Testis (tissue), 3 donors: Measurements from ENCODE around the gene DDX39B. TPM values are rescaled to one million over a fixed set of nuclear protein-coding genes. Genes with fewer than 3 reads are reported as not detected.
"Not testable (repeated sequence)": the region's sequence is repeated elsewhere in the genome, so short reads cannot be mapped to it uniquely, and the experiment has no call there.

Experiments
- DNase-seq: peaks from one replicate; pipeline ENCODE4 v3.0.0-alpha.2; 2019
- H3K27ac ChIP-seq, 2 donors: fragments of 200-600 bp; sonication (generic); one replicate each; pipeline ENCODE4 v1.5.1; 2019
- H3K27me3 ChIP-seq: fragments of 200-600 bp; sonication (generic); one replicate; pipeline ENCODE4 v1.5.1; 2019
- H3K36me3 ChIP-seq: fragments of 200-600 bp; sonication (generic); one replicate; pipeline ENCODE4 v1.5.1; 2017; ENCODE audit warnings: low read depth; ENCODE audit errors: missing control alignments
- H3K4me1 ChIP-seq: fragments of 200-600 bp; sonication (generic); one replicate; pipeline ENCODE4 v1.5.1; 2019
- H3K4me3 ChIP-seq, 2 donors: fragments of 200-600 bp; sonication (generic); one replicate each; pipeline ENCODE4 v1.5.1; 2017 to 2019
- H3K9me3 ChIP-seq: fragments of 200-600 bp; sonication (generic); one replicate; pipeline ENCODE4 v1.5.1; 2017
- POLR2A ChIP-seq: fragments of 450-650 bp; IDR thresholded peaks from one replicate; pipeline ENCODE4 v1.6.1; 2017; ENCODE audit warnings: antibody characterized with exemption, mild to moderate bottlenecking, moderate library complexity
- WGBS, 2 donors: methylation state at CpG; one replicate each; pipeline ENCODE4 v1.1.5; 2018; 5-methylcytosine and 5-hydroxymethylcytosine counted together
- intact Hi-C: fragments of 100-400 bp; cut with DNase I; formaldehyde crosslinking; loops from one replicate; pipeline ENCODE4 v1.15.1; 2023; ENCODE audit warnings: low total_unique reads
- polyA plus RNA-seq: library from polyadenylated mRNA; stranded (reverse); fragments of 350-450 nt; fragmentation: Illumina TruSeq; extraction: RNeasy Lipid Tissue Mini Kit (QIAGEN cat#74804); gene quantifications from one replicate; pipeline ENCODE4 v1.2.3, GENCODE V29; 2014; ENCODE audit warnings: low read depth, low replicate concordance; ENCODE audit not compliant: insufficient read depth
- total RNA-seq, 2 donors: library from RNA; depleted of rRNA; stranded (reverse); fragments of >200 nt; gene quantifications; one replicate each; pipeline ENCODE4 v1.2.3, GENCODE V29; 2016
- TF ChIP-seq, protein P1 (sequence below), 3 experiments: fragments of 450-650 bp in 2 of 3; fragments of 200-600 bp in 1 of 3; sonication (generic) in 1 of 3; IDR thresholded peaks; one replicate each; pipeline ENCODE4 v1.5.1; 2016 to 2019; ENCODE audit warnings: antibody characterized with exemption in 3 of 3, mild to moderate bottlenecking in 2 of 3, moderate library complexity in 1 of 3

The DDX39B gene
- total and polyA plus RNA-seq, 3 donors from 2014 or later = 250 to 360 (median 312) TPM

DNA sequence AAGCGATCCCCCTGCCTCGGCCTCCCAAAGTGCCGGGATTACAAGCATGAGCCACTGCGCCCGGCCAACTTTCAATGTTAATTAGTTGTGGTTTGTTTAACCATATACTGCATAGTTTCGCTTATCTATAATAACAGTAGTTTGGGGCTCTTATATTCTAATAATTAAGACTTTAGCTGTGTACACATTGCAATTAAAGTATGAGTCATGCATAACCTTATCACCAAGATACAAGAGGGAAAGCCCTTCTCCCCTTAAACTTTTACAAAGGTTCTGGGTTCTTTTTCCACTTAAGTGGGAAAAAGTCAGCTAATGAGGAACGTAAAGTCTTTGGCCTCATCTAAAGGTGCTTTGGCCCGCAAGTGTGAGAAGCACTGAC lies 16.3 kb downstream of the DDX39B start:
- H3K9me3 ChIP-seq = no peaks in the 10 kb centered on the region
- TF ChIP-seq POLR2A = no peak
- TF ChIP-seq, protein P1, sequence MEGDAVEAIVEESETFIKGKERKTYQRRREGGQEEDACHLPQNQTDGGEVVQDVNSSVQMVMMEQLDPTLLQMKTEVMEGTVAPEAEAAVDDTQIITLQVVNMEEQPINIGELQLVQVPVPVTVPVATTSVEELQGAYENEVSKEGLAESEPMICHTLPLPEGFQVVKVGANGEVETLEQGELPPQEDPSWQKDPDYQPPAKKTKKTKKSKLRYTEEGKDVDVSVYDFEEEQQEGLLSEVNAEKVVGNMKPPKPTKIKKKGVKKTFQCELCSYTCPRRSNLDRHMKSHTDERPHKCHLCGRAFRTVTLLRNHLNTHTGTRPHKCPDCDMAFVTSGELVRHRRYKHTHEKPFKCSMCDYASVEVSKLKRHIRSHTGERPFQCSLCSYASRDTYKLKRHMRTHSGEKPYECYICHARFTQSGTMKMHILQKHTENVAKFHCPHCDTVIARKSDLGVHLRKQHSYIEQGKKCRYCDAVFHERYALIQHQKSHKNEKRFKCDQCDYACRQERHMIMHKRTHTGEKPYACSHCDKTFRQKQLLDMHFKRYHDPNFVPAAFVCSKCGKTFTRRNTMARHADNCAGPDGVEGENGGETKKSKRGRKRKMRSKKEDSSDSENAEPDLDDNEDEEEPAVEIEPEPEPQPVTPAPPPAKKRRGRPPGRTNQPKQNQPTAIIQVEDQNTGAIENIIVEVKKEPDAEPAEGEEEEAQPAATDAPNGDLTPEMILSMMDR (IDR thresholded peaks at IDR 0.05) = no peak
- intact Hi-C loops = no loop called here
- no peaks in the 10 kb centered on the region for H3K4me1 ChIP-seq
- no peak overlapping the region for H3K27ac ChIP-seq
- WGBS, 2 donors = 66 to 73% methylated on average over 8 of the region's 8 CpGs
- DNase-seq = no peak
- H3K36me3 ChIP-seq = no peaks in the 10 kb centered on the region
- no peaks in the 10 kb centered on the region for H3K27me3 ChIP-seq
- H3K4me3 ChIP-seq = no peak overlapping the region

DNA sequence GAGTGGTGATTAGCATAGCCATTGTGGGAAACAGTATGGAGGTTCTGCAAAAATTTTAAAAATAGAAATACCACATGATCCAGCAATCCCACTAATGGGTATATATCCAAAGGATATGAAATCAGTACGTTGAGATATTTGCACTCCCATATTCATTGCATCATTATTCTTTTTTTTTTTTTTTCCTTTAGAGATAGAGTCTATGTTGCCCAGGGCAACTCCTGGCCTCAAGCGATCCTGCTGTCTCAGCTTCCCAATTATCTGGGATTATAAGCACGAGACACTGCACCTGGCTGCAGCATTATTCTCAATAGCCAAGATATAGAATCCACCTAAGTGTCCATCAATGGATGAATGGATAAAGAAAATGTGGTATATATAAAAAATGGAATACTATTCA lies 20.0 kb downstream of the DDX39B start:
- Histone ChIP-seq H3K4me1 (no peaks in the 10 kb centered on the region), H3K4me3 (no peak overlapping the region), H3K27me3 (no peaks in the 10 kb centered on the region), H3K27ac (no peak overlapping the region), H3K9me3 (no peaks in the 10 kb centered on the region), H3K36me3 (no peaks in the 10 kb centered on the region)
- intact Hi-C loops = no loop called here
- peak; percentile 2 for DNase-seq
- TF ChIP-seq POLR2A = no peak
- TF ChIP-seq, protein P1 (IDR thresholded peaks at IDR 0.05) = no peak
- WGBS, 2 donors = 80 to 84% methylated on average over 3 of the region's 3 CpGs

DNA sequence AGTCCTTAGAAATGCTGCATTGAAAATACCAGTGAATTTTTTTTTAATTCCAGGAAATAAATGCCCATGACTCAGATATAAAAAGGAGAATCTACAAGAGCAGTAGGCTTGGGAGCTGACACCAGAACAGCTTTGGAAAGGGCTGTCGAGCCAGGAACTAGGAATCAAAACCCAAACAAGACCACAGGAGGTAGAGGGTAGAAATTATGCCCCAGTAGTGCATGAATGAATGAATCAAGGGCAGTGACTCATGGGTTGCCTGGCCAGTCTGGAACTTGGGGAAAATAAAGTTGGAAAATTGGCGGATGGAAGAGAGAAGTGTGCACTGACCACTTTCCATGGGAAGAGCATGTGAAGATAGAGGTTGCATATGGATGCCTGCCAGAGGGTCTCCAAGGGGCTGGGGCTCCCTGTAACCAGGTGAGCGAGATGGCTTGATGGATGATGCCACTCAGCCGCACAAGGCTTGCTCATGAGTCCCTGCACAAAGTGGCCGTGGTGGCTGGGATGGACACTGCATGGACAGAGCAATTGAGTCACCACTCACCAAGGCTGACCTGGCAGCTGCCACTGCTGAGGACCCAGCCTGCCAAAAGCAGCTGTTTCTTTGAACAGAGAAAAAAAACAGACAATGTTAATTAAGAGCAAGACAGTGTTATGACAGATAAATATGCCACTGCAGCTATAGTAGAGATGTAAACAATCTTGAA lies 28.2 kb downstream of the DDX39B start:
- no peak for TF ChIP-seq POLR2A
- TF ChIP-seq, protein P1 (IDR thresholded peaks at IDR 0.05) = no peak

DNA sequence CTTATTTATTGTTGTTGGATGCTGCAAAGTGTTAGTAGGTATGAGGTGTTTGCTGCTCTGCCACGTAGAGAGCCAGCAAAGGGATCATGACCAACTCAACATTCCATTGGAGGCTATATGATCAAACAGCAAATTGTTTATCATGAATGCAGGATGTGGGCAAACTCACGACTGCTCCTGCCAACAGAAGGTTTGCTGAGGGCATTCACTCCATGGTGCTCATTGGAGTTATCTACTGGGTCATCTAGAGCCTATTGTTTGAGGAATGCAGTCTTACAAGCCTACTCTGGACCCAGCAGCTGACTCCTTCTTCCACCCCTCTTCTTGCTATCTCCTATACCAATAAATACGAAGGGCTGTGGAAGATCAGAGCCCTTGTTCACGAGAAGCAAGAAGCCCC lies 31.8 kb downstream of the DDX39B start:
- H3K27ac ChIP-seq = no peak overlapping the region
- no peak overlapping the region for H3K4me3 ChIP-seq
- 82 to 92% methylated on average over 4 of the region's 4 CpGs for WGBS, 2 donors
- H3K9me3 ChIP-seq = no peaks in the 10 kb centered on the region
- H3K36me3 ChIP-seq = no peaks in the 10 kb centered on the region
- intact Hi-C loops = no loop called here
- no peaks in the 10 kb centered on the region for H3K27me3 ChIP-seq
- no peak for TF ChIP-seq POLR2A
- TF ChIP-seq, protein P1 (IDR thresholded peaks at IDR 0.05) = no peak
- H3K4me1 ChIP-seq = no peaks in the 10 kb centered on the region
- no peak for DNase-seq

More for the DNA sequence above, 28.2 kb downstream of the DDX39B start:
- no peak for DNase-seq
- Histone ChIP-seq H3K27me3 (no peaks in the 10 kb centered on the region), H3K9me3 (no peaks in the 10 kb centered on the region), H3K4me3 (no peak overlapping the region), H3K4me1 (no peaks in the 10 kb centered on the region), H3K36me3 (no peaks in the 10 kb centered on the region), H3K27ac (no peak overlapping the region)
- intact Hi-C loops = no loop called here
- WGBS, 2 donors = 86 to 89% methylated on average over 4 of the region's 5 CpGs

DNA sequence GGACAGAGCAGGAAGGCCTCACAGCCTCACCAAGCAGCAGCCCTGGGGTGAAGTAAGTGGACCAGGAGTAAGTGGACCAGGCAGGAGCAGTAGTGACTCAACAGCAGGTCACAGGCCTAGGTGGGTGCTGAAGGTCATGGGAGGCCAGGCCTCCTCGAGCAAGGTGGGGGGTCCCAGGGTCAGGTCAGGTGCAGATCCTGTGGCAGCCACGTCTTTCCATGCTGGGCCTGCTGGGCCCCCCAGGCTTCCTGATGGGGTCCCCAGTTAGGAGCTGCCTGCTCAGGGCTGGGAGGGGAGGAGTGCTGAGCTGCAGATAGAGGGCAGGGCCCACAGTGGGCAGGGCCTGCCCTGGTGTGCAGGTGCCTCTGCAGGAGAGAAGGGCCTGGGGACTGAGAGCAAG lies 32.8 kb downstream of the DDX39B start:
- H3K9me3 ChIP-seq, H3K4me3 ChIP-seq, intact Hi-C loops, DNase-seq, H3K27me3 ChIP-seq, H3K4me1 ChIP-seq, H3K27ac ChIP-seq, H3K36me3 ChIP-seq: not testable (repeated sequence)
- WGBS, 2 donors = 43 to 44% methylated on average over 2 of the region's 2 CpGs
